ENCODE results near the gene FTO.

- no peak for TF ChIP-seq POLR2AphosphoS5 (IDR thresholded peaks at IDR 0.05)
- TF ChIP-seq EZH2 (IDR thresholded peaks at IDR 0.05; ENCODE audit: borderline replicate concordance, insufficient read depth, low read length, poor library complexity, severe bottlenecking): no peak
- TF ChIP-seq, protein P1, sequence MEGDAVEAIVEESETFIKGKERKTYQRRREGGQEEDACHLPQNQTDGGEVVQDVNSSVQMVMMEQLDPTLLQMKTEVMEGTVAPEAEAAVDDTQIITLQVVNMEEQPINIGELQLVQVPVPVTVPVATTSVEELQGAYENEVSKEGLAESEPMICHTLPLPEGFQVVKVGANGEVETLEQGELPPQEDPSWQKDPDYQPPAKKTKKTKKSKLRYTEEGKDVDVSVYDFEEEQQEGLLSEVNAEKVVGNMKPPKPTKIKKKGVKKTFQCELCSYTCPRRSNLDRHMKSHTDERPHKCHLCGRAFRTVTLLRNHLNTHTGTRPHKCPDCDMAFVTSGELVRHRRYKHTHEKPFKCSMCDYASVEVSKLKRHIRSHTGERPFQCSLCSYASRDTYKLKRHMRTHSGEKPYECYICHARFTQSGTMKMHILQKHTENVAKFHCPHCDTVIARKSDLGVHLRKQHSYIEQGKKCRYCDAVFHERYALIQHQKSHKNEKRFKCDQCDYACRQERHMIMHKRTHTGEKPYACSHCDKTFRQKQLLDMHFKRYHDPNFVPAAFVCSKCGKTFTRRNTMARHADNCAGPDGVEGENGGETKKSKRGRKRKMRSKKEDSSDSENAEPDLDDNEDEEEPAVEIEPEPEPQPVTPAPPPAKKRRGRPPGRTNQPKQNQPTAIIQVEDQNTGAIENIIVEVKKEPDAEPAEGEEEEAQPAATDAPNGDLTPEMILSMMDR (IDR thresholded peaks at IDR 0.05; ENCODE audit: poor library complexity, severe bottlenecking): no peak
- no peak for TF ChIP-seq MXI1 (conservative IDR thresholded peaks at IDR 0.05; ENCODE audit: poor library complexity, severe bottlenecking)
- TF ChIP-seq SMC3 (conservative IDR thresholded peaks at IDR 0.05; ENCODE audit: poor library complexity): no peak
These were observed 11.0 kb downstream of the FTO start for GRCh38 chr16:53715023-53715384.

Measured in neural cell (in vitro differentiated cells).